Muscle layer of duodenum (tissue), 2 donors: ENCODE data around the gene SDK1.

Experiments used
- H3K27ac ChIP-seq: one replicate; pipeline ENCODE4 v1.7.0; 2013; ENCODE audit warnings: mild to moderate bottlenecking, low read length
- H3K27me3 ChIP-seq: one replicate; pipeline ENCODE4 v1.7.0; 2013; ENCODE audit warnings: low read depth, mild to moderate bottlenecking, control low read depth, low read length
- H3K36me3 ChIP-seq, 2 donors: one replicate each; pipeline ENCODE4 v1.7.0; 2013; ENCODE audit warnings: low read length in 2 of 2, control low read depth in 1 of 2, mild to moderate bottlenecking in 1 of 2; ENCODE audit not compliant: insufficient read depth in 2 of 2, control insufficient read depth in 1 of 2
- H3K4me1 ChIP-seq, 2 donors: one replicate each; pipeline ENCODE4 v1.7.0; 2013; ENCODE audit warnings: low read length in 2 of 2, mild to moderate bottlenecking in 2 of 2, control low read depth in 1 of 2, moderate library complexity in 1 of 2; ENCODE audit not compliant: insufficient read depth in 2 of 2, control insufficient read depth in 1 of 2
- H3K4me3 ChIP-seq, 2 donors: one replicate each; pipeline ENCODE4 v1.7.0; 2013; ENCODE audit warnings: low read length in 2 of 2, low read depth in 1 of 2, mild to moderate bottlenecking in 1 of 2
- H3K9me3 ChIP-seq, 2 donors: one replicate each; pipeline ENCODE4 v1.7.0; 2013; ENCODE audit warnings: low read length in 2 of 2, control low read depth in 1 of 2, mild to moderate bottlenecking in 1 of 2; ENCODE audit not compliant: control insufficient read depth in 1 of 2
- donor health status: healthy.

Gene SDK1

GRCh38 chr7:3469641-3470040, 168.6 kb downstream of the SDK1 start:
- Histone ChIP-seq H3K27ac (no peak overlapping the region), H3K27me3 (no peaks in the 10 kb centered on the region), H3K4me3 (no peak overlapping the region), H3K4me1 (no peaks in the 10 kb centered on the region), H3K36me3 (no peaks in the 10 kb centered on the region), H3K9me3 (no peaks in the 10 kb centered on the region)

GRCh38 chr7:3480197-3480596, 179.1 kb downstream of the SDK1 start:
- no peaks in the 10 kb centered on the region for H3K4me1 ChIP-seq
- H3K9me3 ChIP-seq, result no peaks in the 10 kb centered on the region
- no peaks in the 10 kb centered on the region for H3K36me3 ChIP-seq
- H3K4me3 ChIP-seq, result no peak overlapping the region
- no peaks in the 10 kb centered on the region for H3K27me3 ChIP-seq
- no peak overlapping the region for H3K27ac ChIP-seq

- no peak overlapping the region for H3K4me3 ChIP-seq
- no peaks in the 10 kb centered on the region for H3K4me1 ChIP-seq
- H3K27ac ChIP-seq, result no peak overlapping the region
- H3K9me3 ChIP-seq, result no peaks in the 10 kb centered on the region
- no peaks in the 10 kb centered on the region for H3K36me3 ChIP-seq
- no peaks in the 10 kb centered on the region for H3K27me3 ChIP-seq
Observed at GRCh38 chr7:3481435-3481834, 180.4 kb downstream of the SDK1 start.

GRCh38 chr7:3482147-3482921, 181.3 kb downstream of the SDK1 start:
- H3K9me3 ChIP-seq, result no peaks in the 10 kb centered on the region
- H3K4me3 ChIP-seq, result no peak overlapping the region

GRCh38 chr7:3486841-3487240, 185.8 kb downstream of the SDK1 start:
- Histone ChIP-seq H3K27ac (no peak overlapping the region), H3K36me3 (no peaks in the 10 kb centered on the region), H3K27me3 (no peaks in the 10 kb centered on the region), H3K9me3 (no peaks in the 10 kb centered on the region), H3K4me3 (no peak overlapping the region), H3K4me1 (no peaks in the 10 kb centered on the region)

More at GRCh38 chr7:3482147-3482921, 181.3 kb downstream of the SDK1 start:
- Histone ChIP-seq H3K4me1 (no peaks in the 10 kb centered on the region), H3K27ac (no peak overlapping the region), H3K27me3 (no peaks in the 10 kb centered on the region), H3K36me3 (no peaks in the 10 kb centered on the region)

GRCh38 chr7:3488829-3489228, 187.8 kb downstream of the SDK1 start:
- Histone ChIP-seq H3K4me1 (no peaks in the 10 kb centered on the region), H3K27me3 (no peaks in the 10 kb centered on the region), H3K27ac (no peak overlapping the region), H3K9me3 (no peaks in the 10 kb centered on the region), H3K4me3 (no peak overlapping the region), H3K36me3 (no peaks in the 10 kb centered on the region)

- Histone ChIP-seq H3K9me3 (no peaks in the 10 kb centered on the region), H3K4me1 (no peaks in the 10 kb centered on the region), H3K36me3 (no peaks in the 10 kb centered on the region), H3K27me3 (no peaks in the 10 kb centered on the region), H3K27ac (no peak overlapping the region), H3K4me3 (no peak overlapping the region)
Observed at GRCh38 chr7:3493499-3493898, 192.4 kb downstream of the SDK1 start.

- Histone ChIP-seq H3K27ac (no peak overlapping the region), H3K4me3 (no peak overlapping the region), H3K27me3 (no peaks in the 10 kb centered on the region)
Observed at GRCh38 chr7:3494947-3495346, 193.9 kb downstream of the SDK1 start.

GRCh38 chr7:3495530-3495929, 194.5 kb downstream of the SDK1 start:
- Histone ChIP-seq H3K4me3 (no peak overlapping the region), H3K27ac (no peak overlapping the region), H3K36me3 (no peaks in the 10 kb centered on the region), H3K9me3 (peaks cover 0 to 15% of the 10 kb centered on the region in 2 donors), H3K4me1 (no peaks in the 10 kb centered on the region), H3K27me3 (no peaks in the 10 kb centered on the region)

More at GRCh38 chr7:3494947-3495346, 193.9 kb downstream of the SDK1 start:
- Histone ChIP-seq H3K36me3 (no peaks in the 10 kb centered on the region), H3K4me1 (no peaks in the 10 kb centered on the region), H3K9me3 (peaks cover 0 to 9% of the 10 kb centered on the region in 2 donors)

- H3K27ac ChIP-seq, result no peak overlapping the region
- H3K4me3 ChIP-seq, result no peak overlapping the region
- no peaks in the 10 kb centered on the region for H3K27me3 ChIP-seq
Observed at GRCh38 chr7:3495954-3496353, 194.9 kb downstream of the SDK1 start.

GRCh38 chr7:3497796-3498195, 196.7 kb downstream of the SDK1 start:
- no peaks in the 10 kb centered on the region for H3K36me3 ChIP-seq
- peaks cover 0 to 20% of the 10 kb centered on the region in 2 donors for H3K9me3 ChIP-seq
- H3K27ac ChIP-seq, result no peak overlapping the region
- no peaks in the 10 kb centered on the region for H3K4me1 ChIP-seq
- H3K4me3 ChIP-seq, result no peak overlapping the region
- H3K27me3 ChIP-seq, result no peaks in the 10 kb centered on the region

More at GRCh38 chr7:3495954-3496353, 194.9 kb downstream of the SDK1 start:
- Histone ChIP-seq H3K36me3 (no peaks in the 10 kb centered on the region), H3K4me1 (no peaks in the 10 kb centered on the region), H3K9me3 (peaks cover 0 to 17% of the 10 kb centered on the region in 2 donors)

GRCh38 chr7:3501671-3502070, 200.6 kb downstream of the SDK1 start:
- H3K27ac ChIP-seq, result no peak overlapping the region
- peaks cover 0 to 23% of the 10 kb centered on the region in 2 donors for H3K9me3 ChIP-seq
- H3K4me1 ChIP-seq, result no peaks in the 10 kb centered on the region
- no peaks in the 10 kb centered on the region for H3K27me3 ChIP-seq
- no peaks in the 10 kb centered on the region for H3K36me3 ChIP-seq
- H3K4me3 ChIP-seq, result no peak overlapping the region
